Left colon (tissue), 2 donors: ENCODE measurements around the gene HJV. TPM values are rescaled to one million over a fixed set of nuclear protein-coding genes. Genes with fewer than 3 reads are reported as not detected.
"Not testable (repeated sequence)": the region's sequence is repeated elsewhere in the genome, so short reads cannot be mapped to it uniquely, and the experiment has no call there.

Experiments
- ATAC-seq: fragments of 200-7000 bp; cut with Tn5 transposase; one replicate; pipeline ENCODE4 v1.9.1; 2020; ENCODE audit warnings: mild to moderate bottlenecking, moderate library complexity
- DNase-seq, 2 donors: peaks; one replicate each; pipeline ENCODE4 v3.0.0-alpha.2; 2020
- intact Hi-C, 2 donors: fragments of 100-400 bp; cut with DNase I in 1 of 2; cut with micrococcal nuclease in 1 of 2; formaldehyde crosslinking; loops; one replicate each; pipeline versions ENCODE4 v1.11.2 to v1.14.0; 2022; cut with DNase I, micrococcal nuclease
- long read RNA-seq: library from polyadenylated mRNA; unstranded; transcript quantifications from one replicate; pipeline ENCODE4 v2.0.0, GENCODE V29; 2021
- total RNA-seq, 2 donors: library from RNA; stranded (reverse); fragmentation: NEBNext Ultra II Directional; extraction: Animal tissue kit (Norgen Biotek cat#: 25700); gene quantifications; one replicate each; pipeline ENCODE4 v1.2.1, GENCODE V29; 2021
- donor health status: DM: no; HTN: no; CAD: no.
- donor health status: DM: yes; HTN: yes; CAD: no.

Gene HJV
- total RNA-seq, result not detected
- long read RNA-seq, result 0 reads

- DNase-seq (no peak), ATAC-seq (no peak)
- intact Hi-C loops, result no loop called here
Observed at GRCh38 chr1:146021622-146022402, at the start of gene HJV. Gene HJV (minus strand): TSS chr1:146021735. CDS start chr1:146020231, 1,504 bp downstream.

GRCh38 chr1:146059148-146059547 is 37.6 kb upstream of the HJV start:
- ATAC-seq, DNase-seq, intact Hi-C loops: not testable (repeated sequence)

- DNase-seq (peak; percentile 84 to 90), ATAC-seq (peak; percentile 93)
- intact Hi-C loops, result not testable (repeated sequence)
Observed at GRCh38 chr1:146051852-146052676, 30.5 kb upstream of the HJV start.

GRCh38 chr1:146051452-146051851 is 29.9 kb upstream of the HJV start:
- peak; percentile 17 for ATAC-seq
- intact Hi-C loops, result no loop called here
- peak in 1 of 2 donors; percentile 20 for DNase-seq

GRCh38 chr1:146050652-146050963 is 29.1 kb upstream of the HJV start:
- intact Hi-C loops, result not testable (repeated sequence)
- ATAC-seq, result peak; percentile 62
- peak in 1 of 2 donors; percentile 18 for DNase-seq

- intact Hi-C loops, ATAC-seq, DNase-seq: not testable (repeated sequence)
Observed at GRCh38 chr1:146049866-146050651, 28.5 kb upstream of the HJV start.

- DNase-seq (no peak), ATAC-seq (no peak)
Observed at GRCh38 chr1:146049436-146049835, 27.9 kb upstream of the HJV start.

GRCh38 chr1:146048514-146049115 is 27.1 kb upstream of the HJV start:
- ATAC-seq, intact Hi-C loops, DNase-seq: not testable (repeated sequence)

More at GRCh38 chr1:146049436-146049835, 27.9 kb upstream of the HJV start:
- intact Hi-C loops, result no loop called here

- intact Hi-C loops, result no loop called here
- ATAC-seq (no peak), DNase-seq (no peak)
Observed at GRCh38 chr1:146046664-146047063, 25.1 kb upstream of the HJV start.

- no peak for ATAC-seq
- intact Hi-C loops, result no loop called here
- DNase-seq, result no peak
Observed at GRCh38 chr1:146039844-146040194, 18.3 kb upstream of the HJV start.

GRCh38 chr1:146036965-146037646 is 15.6 kb upstream of the HJV start:
- DNase-seq (peak; percentile 66 to 80), ATAC-seq (peak; percentile 60)
- intact Hi-C loops, result no loop called here

GRCh38 chr1:146036241-146036964 is 14.9 kb upstream of the HJV start:
- intact Hi-C loops, result no loop called here
- DNase-seq, result no peak
- no peak for ATAC-seq

- ATAC-seq, result no peak
- intact Hi-C loops, result no loop called here
- no peak for DNase-seq
Observed at GRCh38 chr1:146035048-146035423, 13.5 kb upstream of the HJV start.

- intact Hi-C loops, result no loop called here
- DNase-seq (no peak), ATAC-seq (no peak)
Observed at GRCh38 chr1:146032631-146033219, 11.2 kb upstream of the HJV start.

GRCh38 chr1:146031476-146031875 is 9.9 kb upstream of the HJV start:
- intact Hi-C loops, result no loop called here
- DNase-seq (no peak), ATAC-seq (no peak)

- ATAC-seq (no peak), DNase-seq (no peak)
- intact Hi-C loops, result no loop called here
Observed at GRCh38 chr1:146029117-146029516, 7.6 kb upstream of the HJV start.

- ATAC-seq, DNase-seq, intact Hi-C loops: not testable (repeated sequence)
Observed at GRCh38 chr1:146026650-146027049, 5.1 kb upstream of the HJV start.
